Right lobe of liver (tissue), 6 donors: ENCODE data around the gene RXFP3. TPM values are rescaled to one million over a fixed set of nuclear protein-coding genes. Genes with fewer than 3 reads are reported as not detected.
A peak's percentile ranks its signal among the peaks of the same experiment; 100 is the strongest.

Source experiments
- ATAC-seq, 4 donors: fragments of 200-7000 bp; cut with Tn5 transposase; one replicate each; pipeline ENCODE4 v1.9.1; 2020; ENCODE audit warnings: mild to moderate bottlenecking in 4 of 4, moderate library complexity in 4 of 4
- DNase-seq, 3 donors: peaks; one replicate each; pipeline ENCODE4 v3.0.0-alpha.2; 2020
- H3K27ac ChIP-seq, 3 donors: fragments of 200-600 bp; one replicate each; pipeline ENCODE4 v1.8.0; 2022
- H3K27me3 ChIP-seq, 2 donors: fragments of 200-600 bp; one replicate each; pipeline ENCODE4 v1.8.0; 2022
- H3K36me3 ChIP-seq, 4 donors: fragments of 200-600 bp; sonication (generic) in 1 of 4; one replicate each; pipeline versions ENCODE4 v1.5.1 to v1.8.0; 2017 to 2022; ENCODE audit warnings: control low read depth in 1 of 4
- H3K4me1 ChIP-seq, 4 donors: fragments of 200-600 bp; sonication (generic) in 1 of 4; one replicate each; pipeline versions ENCODE4 v1.5.1 to v1.8.0; 2017 to 2022; ENCODE audit warnings: control low read depth in 1 of 4
- H3K4me3 ChIP-seq, 3 donors: fragments of 200-600 bp; one replicate each; pipeline ENCODE4 v1.8.0; 2022
- H3K9me3 ChIP-seq, 4 donors: fragments of 200-600 bp; sonication (generic) in 1 of 4; one replicate each; pipeline versions ENCODE4 v1.5.1 to v1.8.0; 2017 to 2022; ENCODE audit warnings: control low read depth in 1 of 4
- POLR2A ChIP-seq: fragments of 450-650 bp; IDR thresholded peaks from one replicate; pipeline ENCODE4 v1.6.1; 2017; ENCODE audit warnings: antibody characterized with exemption, mild to moderate bottlenecking
- WGBS: methylation state at CpG from one replicate; pipeline ENCODE4 v1.1.6; 2018; ENCODE audit warnings: low coverage, low lambda C conversion rate; ENCODE audit not compliant: insufficient coverage; ENCODE audit errors: missing lambda C conversion rate; 5-methylcytosine and 5-hydroxymethylcytosine counted together
- intact Hi-C, 2 donors: fragments of 100-400 bp; cut with DNase I; formaldehyde crosslinking; loops; one replicate each; pipeline versions ENCODE4 v1.11.2 to v1.14.1; 2022
- long read RNA-seq: library from polyadenylated mRNA; unstranded; transcript quantifications from one replicate; pipeline ENCODE4 v2.0.0, GENCODE V29; 2019
- total RNA-seq, 6 experiments: library from RNA; depleted of rRNA in 2 of 6; stranded (reverse); fragments of >200 nt in 2 of 6; fragmentation: NEBNext Ultra II Directional in 3 of 6; extraction: Animal tissue kit (Norgen Biotek cat#: 25700) in 3 of 6; gene quantifications; one replicate each; pipeline versions ENCODE4 v1.1.0 to v1.2.4, GENCODE V29; 2016 to 2023
- TF ChIP-seq, protein P1 (sequence below), 4 donors: fragments of 200-600 bp in 3 of 4; fragments of 450-650 bp in 1 of 4; IDR thresholded peaks; one replicate each; pipeline versions ENCODE4 v1.5.1 to v1.8.0; 2016 to 2022; ENCODE audit warnings: antibody characterized with exemption in 4 of 4, mild to moderate bottlenecking in 2 of 4
- donor health status: DM: no; HTN: yes; CAD: no.
- donor health status: DM: no; HTN: no; CAD: no.
- donor health status: DM: no; HTN: no; CAD: no.
- donor health status: DM: no; HTN: yes; CAD: no.
- donor health status: DM: no; HTN: yes; CAD: no.

The RXFP3 gene, protein sequence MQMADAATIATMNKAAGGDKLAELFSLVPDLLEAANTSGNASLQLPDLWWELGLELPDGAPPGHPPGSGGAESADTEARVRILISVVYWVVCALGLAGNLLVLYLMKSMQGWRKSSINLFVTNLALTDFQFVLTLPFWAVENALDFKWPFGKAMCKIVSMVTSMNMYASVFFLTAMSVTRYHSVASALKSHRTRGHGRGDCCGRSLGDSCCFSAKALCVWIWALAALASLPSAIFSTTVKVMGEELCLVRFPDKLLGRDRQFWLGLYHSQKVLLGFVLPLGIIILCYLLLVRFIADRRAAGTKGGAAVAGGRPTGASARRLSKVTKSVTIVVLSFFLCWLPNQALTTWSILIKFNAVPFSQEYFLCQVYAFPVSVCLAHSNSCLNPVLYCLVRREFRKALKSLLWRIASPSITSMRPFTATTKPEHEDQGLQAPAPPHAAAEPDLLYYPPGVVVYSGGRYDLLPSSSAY
- total RNA-seq, result not detected
- long read RNA-seq, result 0 reads

- intact Hi-C loops, result loop anchor here (10.0 kb wide), 2 partner anchors 462 to 502 kb away; no protein-coding TSS in a partner anchor
- H3K27me3 ChIP-seq, result no peaks in the 10 kb centered on the region
- no peak for TF ChIP-seq POLR2A
- TF ChIP-seq, protein P1, sequence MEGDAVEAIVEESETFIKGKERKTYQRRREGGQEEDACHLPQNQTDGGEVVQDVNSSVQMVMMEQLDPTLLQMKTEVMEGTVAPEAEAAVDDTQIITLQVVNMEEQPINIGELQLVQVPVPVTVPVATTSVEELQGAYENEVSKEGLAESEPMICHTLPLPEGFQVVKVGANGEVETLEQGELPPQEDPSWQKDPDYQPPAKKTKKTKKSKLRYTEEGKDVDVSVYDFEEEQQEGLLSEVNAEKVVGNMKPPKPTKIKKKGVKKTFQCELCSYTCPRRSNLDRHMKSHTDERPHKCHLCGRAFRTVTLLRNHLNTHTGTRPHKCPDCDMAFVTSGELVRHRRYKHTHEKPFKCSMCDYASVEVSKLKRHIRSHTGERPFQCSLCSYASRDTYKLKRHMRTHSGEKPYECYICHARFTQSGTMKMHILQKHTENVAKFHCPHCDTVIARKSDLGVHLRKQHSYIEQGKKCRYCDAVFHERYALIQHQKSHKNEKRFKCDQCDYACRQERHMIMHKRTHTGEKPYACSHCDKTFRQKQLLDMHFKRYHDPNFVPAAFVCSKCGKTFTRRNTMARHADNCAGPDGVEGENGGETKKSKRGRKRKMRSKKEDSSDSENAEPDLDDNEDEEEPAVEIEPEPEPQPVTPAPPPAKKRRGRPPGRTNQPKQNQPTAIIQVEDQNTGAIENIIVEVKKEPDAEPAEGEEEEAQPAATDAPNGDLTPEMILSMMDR (IDR thresholded peaks at IDR 0.05), result no peak
- no peaks in the 10 kb centered on the region for H3K9me3 ChIP-seq
- peak in 2 of 3 donors; percentile 16 to 52 for DNase-seq
- H3K4me1 ChIP-seq, result peaks cover 0 to 10% (median 0%) of the 10 kb centered on the region in 4 donors
- no peak within 1 kb of the TSS for H3K27ac ChIP-seq
- WGBS, result 14% methylated on average over 13 of the region's 45 CpGs
- H3K4me3 ChIP-seq, result peak within 1 kb of the TSS; percentile 0 to 25 (median 21)
- no peaks in the 10 kb centered on the region for H3K36me3 ChIP-seq
- ATAC-seq, result peak; percentile 8 to 32 (median 18)
Measured at GRCh38 chr5:33936381-33937016, at the start of gene RXFP3. TSS of gene RXFP3 (plus strand) at chr5:33936386. CDS start at chr5:33936741, 355 bp downstream.

GRCh38 chr5:33887268-33887667 is 48.9 kb upstream of the RXFP3 start:
- no peaks in the 10 kb centered on the region for H3K9me3 ChIP-seq
- intact Hi-C loops, result no loop called here
- no peaks in the 10 kb centered on the region for H3K27me3 ChIP-seq
- no peaks in the 10 kb centered on the region for H3K4me1 ChIP-seq
- DNase-seq (no peak), ATAC-seq (no peak)
- no peak overlapping the region for H3K4me3 ChIP-seq
- no peak for TF ChIP-seq POLR2A
- TF ChIP-seq, protein P1 (IDR thresholded peaks at IDR 0.05), result no peak
- 59% methylated on average over 2 of the region's 3 CpGs for WGBS
- no peak overlapping the region for H3K27ac ChIP-seq
- no peaks in the 10 kb centered on the region for H3K36me3 ChIP-seq

- H3K36me3 ChIP-seq, result no peaks in the 10 kb centered on the region
- 28% methylated on average over 4 of the region's 4 CpGs for WGBS
- TF ChIP-seq, protein P1 (IDR thresholded peaks at IDR 0.05), result no peak
- no peak for TF ChIP-seq POLR2A
- no peaks in the 10 kb centered on the region for H3K4me1 ChIP-seq
- peak; percentile 29 to 65 (median 55) for ATAC-seq
- intact Hi-C loops, result no loop called here
- no peak overlapping the region for H3K4me3 ChIP-seq
- H3K9me3 ChIP-seq, result no peaks in the 10 kb centered on the region
- peak overlapping the region in 1 of 3 donors; percentile 5 for H3K27ac ChIP-seq
- no peaks in the 10 kb centered on the region for H3K27me3 ChIP-seq
- no peak for DNase-seq
Measured at GRCh38 chr5:33888587-33888986, 47.6 kb upstream of the RXFP3 start.

GRCh38 chr5:33890131-33891032 is 45.8 kb upstream of the RXFP3 start:
- Histone ChIP-seq H3K4me1 (no peaks in the 10 kb centered on the region), H3K4me3 (peak overlapping the region; percentile 7 to 38 (median 30)), H3K27me3 (no peaks in the 10 kb centered on the region), H3K36me3 (no peaks in the 10 kb centered on the region), H3K9me3 (no peaks in the 10 kb centered on the region), H3K27ac (no peak overlapping the region)
- ATAC-seq, result peak in 3 of 4 donors; percentile 18 to 26 (median 26)
- TF ChIP-seq POLR2A, result no peak
- TF ChIP-seq, protein P1 (IDR thresholded peaks at IDR 0.05), result no peak
- 16% methylated on average over 10 of the region's 12 CpGs for WGBS
- intact Hi-C loops, result no loop called here
- DNase-seq, result no peak
